Upper lobe of left lung (tissue), 6 donors: ENCODE results near the gene FAM81A. TPM values are rescaled to one million over a fixed set of nuclear protein-coding genes. Genes with fewer than 3 reads are reported as not detected.
"Not testable (repeated sequence)": the region's sequence is repeated elsewhere in the genome, so short reads cannot be mapped to it uniquely, and the experiment has no call there.

ENCODE experiments used
- ATAC-seq, 2 donors: fragments of 200-7000 bp; cut with Tn5 transposase; one replicate each; pipeline ENCODE4 v1.9.1; 2022; ENCODE audit warnings: mild to moderate bottlenecking in 2 of 2, moderate library complexity in 2 of 2; ENCODE audit not compliant: low FRiP score in 2 of 2
- DNase-seq, 2 donors: peaks; one replicate each; pipeline ENCODE4 v3.0.0-alpha.2; 2019 to 2020
- H3K27ac ChIP-seq, 4 donors: fragments of 200-600 bp; sonication (generic); one replicate each; pipeline ENCODE4 v1.5.1; 2016 to 2019
- H3K27me3 ChIP-seq, 4 donors: fragments of 200-600 bp; sonication (generic); one replicate each; pipeline ENCODE4 v1.5.1; 2017 to 2019
- H3K36me3 ChIP-seq, 4 donors: fragments of 200-600 bp; sonication (generic); one replicate each; pipeline ENCODE4 v1.5.1; 2016 to 2019
- H3K4me1 ChIP-seq, 4 donors: fragments of 200-600 bp; sonication (generic); one replicate each; pipeline ENCODE4 v1.5.1; 2018 to 2019
- H3K4me3 ChIP-seq, 4 donors: fragments of 200-600 bp; sonication (generic); one replicate each; pipeline ENCODE4 v1.5.1; 2017 to 2019; ENCODE audit warnings: mild to moderate bottlenecking in 2 of 4, moderate library complexity in 1 of 4
- H3K9me3 ChIP-seq, 4 donors: fragments of 200-600 bp; sonication (generic); one replicate each; pipeline ENCODE4 v1.5.1; 2018 to 2019
- EP300 ChIP-seq, 4 donors: sonication (generic); formaldehyde crosslinking; IDR thresholded peaks; one replicate each; pipeline ENCODE4 v1.5.1; 2017; ENCODE audit warnings: antibody characterized with exemption in 4 of 4, control low read depth in 2 of 4
- POLR2A ChIP-seq, 4 donors: fragments of 450-650 bp; IDR thresholded peaks; one replicate each; pipeline ENCODE4 v1.5.1; 2016 to 2017; ENCODE audit warnings: antibody characterized with exemption in 4 of 4, mild to moderate bottlenecking in 2 of 4
- POLR2AphosphoS5 ChIP-seq, 2 donors: sonication (generic); formaldehyde crosslinking; IDR thresholded peaks; one replicate each; pipeline ENCODE4 v1.5.1; 2017; ENCODE audit warnings: antibody characterized with exemption in 2 of 2
- WGBS, 2 donors: methylation state at CpG; one replicate each; pipeline ENCODE4 v1.1.5; 2017 to 2018; 5-methylcytosine and 5-hydroxymethylcytosine counted together
- total RNA-seq, 6 donors: library from RNA; depleted of rRNA in 4 of 6; stranded (reverse); fragments of >200 nt in 4 of 6; gene quantifications; one replicate each; pipeline versions ENCODE4 v1.1.0 to v1.2.1, GENCODE V29; 2016 to 2021
- TF ChIP-seq, protein P1 (sequence below), 6 experiments: fragments of 450-650 bp in 4 of 6; fragments of 200-600 bp in 2 of 6; sonication (generic) in 2 of 6; IDR thresholded peaks; one replicate each; pipeline ENCODE4 v1.5.1; 2016 to 2019; ENCODE audit warnings: antibody characterized with exemption in 6 of 6
- donor health status: DM: no; HTN: no; CAD: no; lungs with moderate emphysema.
- donor health status: DM: no; HTN: yes; CAD: no; lungs with severe emphysema.

Gene FAM81A
- total RNA-seq, 6 donors from 2014 or later: 0.11 to 10.8 (median 0.80) TPM; not detected in 1

GRCh38 chr15:59419170-59419569, 18.8 kb upstream of the FAM81A start:
- no peak overlapping the region for H3K27ac ChIP-seq
- no peaks in the 10 kb centered on the region for H3K36me3 ChIP-seq
- DNase-seq (no peak), ATAC-seq (no peak)
- no peaks in the 10 kb centered on the region for H3K9me3 ChIP-seq
- H3K4me1 ChIP-seq: no peaks in the 10 kb centered on the region
- no peaks in the 10 kb centered on the region for H3K27me3 ChIP-seq
- no peak for TF ChIP-seq POLR2A (IDR thresholded peaks at IDR 0.05)
- TF ChIP-seq POLR2AphosphoS5 (IDR thresholded peaks at IDR 0.05): no peak
- TF ChIP-seq, protein P1, sequence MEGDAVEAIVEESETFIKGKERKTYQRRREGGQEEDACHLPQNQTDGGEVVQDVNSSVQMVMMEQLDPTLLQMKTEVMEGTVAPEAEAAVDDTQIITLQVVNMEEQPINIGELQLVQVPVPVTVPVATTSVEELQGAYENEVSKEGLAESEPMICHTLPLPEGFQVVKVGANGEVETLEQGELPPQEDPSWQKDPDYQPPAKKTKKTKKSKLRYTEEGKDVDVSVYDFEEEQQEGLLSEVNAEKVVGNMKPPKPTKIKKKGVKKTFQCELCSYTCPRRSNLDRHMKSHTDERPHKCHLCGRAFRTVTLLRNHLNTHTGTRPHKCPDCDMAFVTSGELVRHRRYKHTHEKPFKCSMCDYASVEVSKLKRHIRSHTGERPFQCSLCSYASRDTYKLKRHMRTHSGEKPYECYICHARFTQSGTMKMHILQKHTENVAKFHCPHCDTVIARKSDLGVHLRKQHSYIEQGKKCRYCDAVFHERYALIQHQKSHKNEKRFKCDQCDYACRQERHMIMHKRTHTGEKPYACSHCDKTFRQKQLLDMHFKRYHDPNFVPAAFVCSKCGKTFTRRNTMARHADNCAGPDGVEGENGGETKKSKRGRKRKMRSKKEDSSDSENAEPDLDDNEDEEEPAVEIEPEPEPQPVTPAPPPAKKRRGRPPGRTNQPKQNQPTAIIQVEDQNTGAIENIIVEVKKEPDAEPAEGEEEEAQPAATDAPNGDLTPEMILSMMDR (IDR thresholded peaks at IDR 0.05): no peak
- no peak for TF ChIP-seq EP300 (IDR thresholded peaks at IDR 0.05)
- no peak overlapping the region for H3K4me3 ChIP-seq
- WGBS, 2 donors: 24 to 33% methylated on average over 1 of the region's 1 CpG

GRCh38 chr15:59420108-59420507, 17.9 kb upstream of the FAM81A start:
- 63 to 77% methylated on average over 3 of the region's 3 CpGs for WGBS, 2 donors
- ATAC-seq: no peak

GRCh38 chr15:59420986-59421618, 16.9 kb upstream of the FAM81A start:
- no peaks in the 10 kb centered on the region for H3K36me3 ChIP-seq
- ATAC-seq: no peak

More at GRCh38 chr15:59420108-59420507, 17.9 kb upstream of the FAM81A start:
- TF ChIP-seq EP300 (IDR thresholded peaks at IDR 0.05): no peak
- TF ChIP-seq POLR2A (IDR thresholded peaks at IDR 0.05): no peak
- TF ChIP-seq, protein P1 (IDR thresholded peaks at IDR 0.05): no peak
- TF ChIP-seq POLR2AphosphoS5 (IDR thresholded peaks at IDR 0.05): no peak
- H3K9me3 ChIP-seq: no peaks in the 10 kb centered on the region
- no peaks in the 10 kb centered on the region for H3K36me3 ChIP-seq
- DNase-seq: no peak
- no peak overlapping the region for H3K4me3 ChIP-seq
- H3K4me1 ChIP-seq: no peaks in the 10 kb centered on the region
- H3K27ac ChIP-seq: no peak overlapping the region
- no peaks in the 10 kb centered on the region for H3K27me3 ChIP-seq

DNA sequence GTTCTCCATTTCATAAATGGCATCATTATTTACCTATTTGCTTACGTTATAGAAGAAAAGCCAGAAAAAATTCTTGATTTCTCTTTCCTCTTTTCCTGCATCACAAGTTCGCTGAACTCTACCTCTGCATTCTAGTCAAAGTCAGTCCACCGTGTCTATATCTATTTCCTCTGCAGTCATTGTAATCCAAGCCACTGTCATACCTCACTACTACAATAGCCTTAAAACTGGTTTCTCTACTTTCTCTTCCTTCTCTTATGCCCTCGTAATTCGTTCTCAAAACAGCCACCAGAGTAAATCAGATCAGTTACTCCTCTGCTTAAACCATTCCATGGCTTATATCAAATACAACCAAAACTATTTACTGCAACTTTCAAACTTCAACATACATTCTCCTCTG, 13.4 kb upstream of the FAM81A start:
- TF ChIP-seq EP300 (IDR thresholded peaks at IDR 0.05) (no peak), POLR2AphosphoS5 (IDR thresholded peaks at IDR 0.05) (no peak), POLR2A (IDR thresholded peaks at IDR 0.05) (no peak)
- TF ChIP-seq, protein P1 (IDR thresholded peaks at IDR 0.05): no peak
- Histone ChIP-seq H3K27ac (no peak overlapping the region), H3K9me3 (peaks cover 0 to 6% (median 0%) of the 10 kb centered on the region in 4 donors), H3K36me3 (no peaks in the 10 kb centered on the region), H3K27me3 (no peaks in the 10 kb centered on the region), H3K4me1 (no peaks in the 10 kb centered on the region), H3K4me3 (no peak overlapping the region)
- ATAC-seq (no peak), DNase-seq (no peak)
- WGBS, 2 donors: 47 to 58% methylated on average over 4 to 5 of the region's 5 CpGs

More at GRCh38 chr15:59420986-59421618, 16.9 kb upstream of the FAM81A start:
- TF ChIP-seq POLR2AphosphoS5 (IDR thresholded peaks at IDR 0.05) (no peak), EP300 (IDR thresholded peaks at IDR 0.05) (no peak), POLR2A (IDR thresholded peaks at IDR 0.05) (no peak)
- TF ChIP-seq, protein P1 (IDR thresholded peaks at IDR 0.05): no peak
- no peak overlapping the region for H3K4me3 ChIP-seq
- no peak overlapping the region for H3K27ac ChIP-seq
- no peaks in the 10 kb centered on the region for H3K4me1 ChIP-seq
- H3K27me3 ChIP-seq: no peaks in the 10 kb centered on the region
- WGBS, 2 donors: 32 to 55% methylated on average over 10 to 13 of the region's 16 CpGs
- no peaks in the 10 kb centered on the region for H3K9me3 ChIP-seq
- DNase-seq: no peak

GRCh38 chr15:59428898-59429297, 9.1 kb upstream of the FAM81A start:
- H3K27ac ChIP-seq, H3K27me3 ChIP-seq, H3K36me3 ChIP-seq, ATAC-seq, DNase-seq, H3K9me3 ChIP-seq, H3K4me1 ChIP-seq, H3K4me3 ChIP-seq: not testable (repeated sequence)
- 82 to 85% methylated on average over 3 of the region's 3 CpGs for WGBS, 2 donors
